Peyer's patch (tissue), 4 donors: Measurements from ENCODE around the gene ANOS1.

Experiments
- POLR2A ChIP-seq, 2 donors: fragments of 450-650 bp; IDR thresholded peaks; one replicate each; pipeline ENCODE4 v1.5.1; 2017; ENCODE audit warnings: antibody characterized with exemption in 2 of 2, mild to moderate bottlenecking in 2 of 2, moderate library complexity in 2 of 2
- TF ChIP-seq, protein P1 (sequence below), 6 experiments: fragments of 450-650 bp in 4 of 6; fragments of 200-600 bp in 2 of 6; sonication (generic) in 1 of 6; IDR thresholded peaks; one replicate each; pipeline ENCODE4 v1.5.1; 2017 to 2019; ENCODE audit warnings: antibody characterized with exemption in 6 of 6, mild to moderate bottlenecking in 3 of 6, moderate library complexity in 1 of 6

- TF ChIP-seq, protein P1, sequence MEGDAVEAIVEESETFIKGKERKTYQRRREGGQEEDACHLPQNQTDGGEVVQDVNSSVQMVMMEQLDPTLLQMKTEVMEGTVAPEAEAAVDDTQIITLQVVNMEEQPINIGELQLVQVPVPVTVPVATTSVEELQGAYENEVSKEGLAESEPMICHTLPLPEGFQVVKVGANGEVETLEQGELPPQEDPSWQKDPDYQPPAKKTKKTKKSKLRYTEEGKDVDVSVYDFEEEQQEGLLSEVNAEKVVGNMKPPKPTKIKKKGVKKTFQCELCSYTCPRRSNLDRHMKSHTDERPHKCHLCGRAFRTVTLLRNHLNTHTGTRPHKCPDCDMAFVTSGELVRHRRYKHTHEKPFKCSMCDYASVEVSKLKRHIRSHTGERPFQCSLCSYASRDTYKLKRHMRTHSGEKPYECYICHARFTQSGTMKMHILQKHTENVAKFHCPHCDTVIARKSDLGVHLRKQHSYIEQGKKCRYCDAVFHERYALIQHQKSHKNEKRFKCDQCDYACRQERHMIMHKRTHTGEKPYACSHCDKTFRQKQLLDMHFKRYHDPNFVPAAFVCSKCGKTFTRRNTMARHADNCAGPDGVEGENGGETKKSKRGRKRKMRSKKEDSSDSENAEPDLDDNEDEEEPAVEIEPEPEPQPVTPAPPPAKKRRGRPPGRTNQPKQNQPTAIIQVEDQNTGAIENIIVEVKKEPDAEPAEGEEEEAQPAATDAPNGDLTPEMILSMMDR (IDR thresholded peaks at IDR 0.05) = no peak
- no peak for TF ChIP-seq POLR2A (IDR thresholded peaks at IDR 0.05)
Measured at GRCh38 chrX:8548446-8548845, 183.5 kb downstream of the ANOS1 start.
